HFF-Myc (cell line): ENCODE measurements around the gene APCDD1.

Experiments used
- DNase-seq: peaks from one replicate; pipeline ENCODE4 v3.0.0-alpha.2; 2011; ENCODE audit warnings: low read depth; ENCODE audit errors: extremely low read depth
- H3K4me3 ChIP-seq: replicated peaks from 2 replicates; pipeline ENCODE4 v1.5.1; 2011; ENCODE audit warnings: low read depth, mild to moderate bottlenecking, control low read depth, low read length
- TF ChIP-seq, protein P1 (sequence below): IDR thresholded peaks from 2 replicates; pipeline ENCODE4 v1.5.1; 2012; ENCODE audit warnings: mild to moderate bottlenecking, low read depth, low read length, control low read depth; ENCODE audit errors: missing control alignments

Gene APCDD1

DNA sequence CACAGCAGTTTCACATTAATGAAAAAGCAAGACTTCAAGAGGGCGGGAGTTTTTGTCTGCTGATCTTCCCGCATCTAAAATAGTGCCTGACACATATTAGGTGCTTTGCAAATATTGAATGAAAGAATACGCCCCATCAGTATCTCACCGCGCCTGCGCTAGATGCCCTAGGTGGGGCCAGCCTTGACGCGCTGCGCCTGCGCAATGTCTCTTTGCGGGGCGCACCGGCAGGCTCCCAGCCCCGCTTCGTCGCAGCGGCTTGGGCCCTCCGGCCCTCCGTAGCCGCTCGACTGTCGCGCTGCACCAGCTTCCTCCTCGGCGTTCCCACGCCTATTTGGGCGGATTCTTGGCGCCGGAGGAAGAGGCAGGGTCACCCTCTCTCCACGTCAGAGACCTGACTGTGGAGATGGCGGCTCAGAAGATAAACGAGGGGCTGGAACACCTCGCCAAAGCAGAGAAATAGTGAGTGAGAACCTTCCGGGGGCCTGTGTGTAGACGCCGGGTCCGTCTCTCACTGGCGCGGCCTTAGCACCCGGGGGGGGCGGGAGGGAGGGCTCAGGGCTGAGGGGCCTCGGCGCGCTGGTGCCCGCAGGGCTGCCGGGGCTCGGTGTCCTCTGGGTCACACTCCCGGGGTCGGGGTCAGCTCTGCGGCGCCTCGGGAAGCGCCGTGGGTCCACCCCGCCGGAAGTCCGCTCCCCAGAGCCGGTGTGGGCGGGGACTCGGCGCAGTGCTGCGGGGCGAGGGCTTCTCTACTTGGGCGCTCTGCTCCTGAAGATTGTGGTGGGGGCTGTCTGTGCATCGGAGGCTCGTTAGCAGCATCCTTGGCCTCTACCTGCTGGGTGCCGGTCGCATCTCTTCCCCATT is 71.5 kb downstream of the APCDD1 start, which contains the start of gene NAPG:
NAPG (plus strand) TSS at position 331 of the 864 bp plus-strand sequence; CDS start at position 407, 76 bp downstream.
- peak within 1 kb of the TSS; percentile 93 for H3K4me3 ChIP-seq
- TF ChIP-seq, protein P1, sequence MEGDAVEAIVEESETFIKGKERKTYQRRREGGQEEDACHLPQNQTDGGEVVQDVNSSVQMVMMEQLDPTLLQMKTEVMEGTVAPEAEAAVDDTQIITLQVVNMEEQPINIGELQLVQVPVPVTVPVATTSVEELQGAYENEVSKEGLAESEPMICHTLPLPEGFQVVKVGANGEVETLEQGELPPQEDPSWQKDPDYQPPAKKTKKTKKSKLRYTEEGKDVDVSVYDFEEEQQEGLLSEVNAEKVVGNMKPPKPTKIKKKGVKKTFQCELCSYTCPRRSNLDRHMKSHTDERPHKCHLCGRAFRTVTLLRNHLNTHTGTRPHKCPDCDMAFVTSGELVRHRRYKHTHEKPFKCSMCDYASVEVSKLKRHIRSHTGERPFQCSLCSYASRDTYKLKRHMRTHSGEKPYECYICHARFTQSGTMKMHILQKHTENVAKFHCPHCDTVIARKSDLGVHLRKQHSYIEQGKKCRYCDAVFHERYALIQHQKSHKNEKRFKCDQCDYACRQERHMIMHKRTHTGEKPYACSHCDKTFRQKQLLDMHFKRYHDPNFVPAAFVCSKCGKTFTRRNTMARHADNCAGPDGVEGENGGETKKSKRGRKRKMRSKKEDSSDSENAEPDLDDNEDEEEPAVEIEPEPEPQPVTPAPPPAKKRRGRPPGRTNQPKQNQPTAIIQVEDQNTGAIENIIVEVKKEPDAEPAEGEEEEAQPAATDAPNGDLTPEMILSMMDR = no peak
- DNase-seq = peak; percentile 58

DNA sequence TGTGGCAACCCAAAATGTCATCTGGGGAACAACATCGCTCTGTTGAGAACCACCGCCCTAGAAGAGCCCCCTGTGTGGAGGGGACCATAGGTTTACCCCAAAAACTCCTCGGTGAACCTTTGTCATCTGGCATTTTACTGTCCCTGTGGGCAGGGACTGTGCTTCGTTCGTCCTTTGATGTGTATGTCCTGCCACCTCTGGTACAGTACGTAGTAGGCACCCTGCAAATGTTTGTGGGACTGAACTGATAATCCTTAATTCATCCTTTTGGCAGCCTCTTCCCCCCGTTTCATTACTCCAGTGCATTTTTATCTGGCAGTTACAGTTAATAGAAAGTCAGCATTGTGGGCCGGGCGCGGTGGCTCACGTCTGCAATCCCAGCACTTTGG is 72.1 kb downstream of the APCDD1 start:
- peak overlapping the region; percentile 93 for H3K4me3 ChIP-seq
- no peak for DNase-seq
- TF ChIP-seq, protein P1 = no peak

DNA sequence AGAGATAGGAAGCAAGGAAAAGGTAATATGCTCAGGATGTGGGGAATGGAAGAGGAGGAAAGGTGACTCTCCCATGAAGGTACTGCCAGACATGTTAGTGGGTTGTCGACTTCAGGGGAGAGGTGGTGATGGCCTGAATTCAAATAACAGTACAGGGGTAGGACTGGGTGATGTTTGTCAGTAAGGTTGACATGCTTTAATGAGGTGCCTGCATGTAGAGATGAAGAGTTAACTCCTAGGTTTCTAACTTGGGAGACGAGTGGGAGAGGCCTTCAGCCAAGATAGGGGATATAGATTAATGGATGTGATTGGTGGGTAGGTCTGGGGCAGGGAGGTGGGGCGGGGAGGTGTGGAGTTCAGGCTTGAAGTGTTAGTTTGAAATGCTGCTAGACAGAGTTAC is 74.0 kb downstream of the APCDD1 start:
- H3K4me3 ChIP-seq = no peak overlapping the region
- no peak for DNase-seq
- TF ChIP-seq, protein P1 = no peak

DNA sequence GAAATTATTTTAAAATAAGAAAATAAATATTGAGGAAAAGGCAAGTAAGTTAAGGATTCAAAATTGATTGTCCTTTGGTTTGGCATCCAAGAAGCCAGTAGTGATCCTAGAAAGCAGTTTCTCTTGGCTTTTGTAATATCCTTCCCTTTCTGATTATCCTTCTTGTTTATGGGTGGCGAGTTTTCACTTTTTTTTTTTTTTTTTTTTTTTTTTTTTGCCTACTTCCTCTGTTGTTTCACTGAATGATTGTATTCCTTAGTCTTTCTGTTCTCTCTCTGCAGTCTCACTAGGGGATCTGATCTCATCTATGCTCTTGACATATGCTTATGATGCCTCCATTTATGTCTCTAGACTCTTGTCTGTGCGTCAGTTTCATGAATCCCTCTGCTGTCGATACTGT is 75.6 kb downstream of the APCDD1 start:
- TF ChIP-seq, protein P1 = no peak
- DNase-seq = no peak
- no peak overlapping the region for H3K4me3 ChIP-seq

DNA sequence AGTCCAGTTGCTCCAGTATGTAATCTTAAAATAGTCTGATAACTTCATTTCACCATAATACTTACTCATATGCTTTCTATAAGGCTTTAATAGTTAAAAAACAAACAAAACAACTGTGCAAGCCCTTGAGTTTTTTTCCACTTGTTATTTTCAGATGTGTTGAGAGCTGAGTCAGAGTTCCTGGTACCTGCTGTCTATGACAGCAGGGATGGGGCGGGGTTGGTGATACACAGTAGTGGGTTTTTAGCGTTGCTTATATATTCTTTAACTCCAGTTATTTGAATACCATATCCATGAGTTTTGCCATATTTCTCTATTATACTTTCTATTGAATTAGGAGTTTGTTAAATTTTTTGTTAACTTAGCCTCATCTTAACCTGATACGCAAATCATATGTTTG is 76.4 kb downstream of the APCDD1 start:
- TF ChIP-seq, protein P1 = no peak
- no peak overlapping the region for H3K4me3 ChIP-seq
- DNase-seq = no peak

DNA sequence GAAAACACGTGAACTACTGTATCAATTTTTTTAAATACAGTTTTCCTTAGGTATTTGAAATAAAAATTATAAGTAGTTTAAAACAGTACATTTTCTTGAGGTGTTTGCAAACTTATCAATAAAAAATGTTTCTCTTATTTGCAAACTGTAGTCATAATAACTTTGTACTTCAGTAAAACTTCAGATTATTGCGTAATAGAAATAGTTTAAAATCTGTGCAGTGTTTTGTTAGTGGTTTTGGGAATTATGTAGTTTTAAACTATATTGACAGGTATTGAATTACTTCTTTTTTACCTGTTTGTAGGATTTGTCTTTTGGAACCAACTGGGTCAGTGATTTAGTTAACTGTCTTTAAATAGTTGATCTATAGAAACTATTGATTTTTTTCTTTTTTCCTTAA is 78.7 kb downstream of the APCDD1 start:
- TF ChIP-seq, protein P1 = no peak
- DNase-seq = no peak
- H3K4me3 ChIP-seq = no peak overlapping the region
